Stimulated activated naive CD8-positive, alpha-beta T cell treated with anti-CD3 and anti-CD28 coated beads, Interleukin-15, Interleukin-2, amounts not matched to agents 100 ng/mL and 50 ng/mL, for 24 hours (primary cell): Measurements from ENCODE around the gene FADS3.

Source experiments
- H3K27ac Mint-ChIP-seq: one replicate; pipeline ENCODE4 v1.8.0; 2021; ENCODE audit warnings: mild to moderate bottlenecking, mixed read lengths
- H3K27me3 Mint-ChIP-seq: one replicate; pipeline ENCODE4 v1.8.0; 2021; ENCODE audit warnings: mixed read lengths
- H3K36me3 Mint-ChIP-seq: one replicate; pipeline ENCODE4 v1.8.0; 2021; ENCODE audit warnings: low read depth, mixed read lengths
- H3K4me1 Mint-ChIP-seq: one replicate; pipeline ENCODE4 v1.8.0; 2021; ENCODE audit warnings: low read depth, mixed read lengths
- H3K4me3 Mint-ChIP-seq: one replicate; pipeline ENCODE4 v1.8.0; 2021; ENCODE audit warnings: mild to moderate bottlenecking, mixed read lengths
- H3K9me3 Mint-ChIP-seq: one replicate; pipeline ENCODE4 v1.8.0; 2021; ENCODE audit warnings: mixed read lengths

Gene FADS3

DNA sequence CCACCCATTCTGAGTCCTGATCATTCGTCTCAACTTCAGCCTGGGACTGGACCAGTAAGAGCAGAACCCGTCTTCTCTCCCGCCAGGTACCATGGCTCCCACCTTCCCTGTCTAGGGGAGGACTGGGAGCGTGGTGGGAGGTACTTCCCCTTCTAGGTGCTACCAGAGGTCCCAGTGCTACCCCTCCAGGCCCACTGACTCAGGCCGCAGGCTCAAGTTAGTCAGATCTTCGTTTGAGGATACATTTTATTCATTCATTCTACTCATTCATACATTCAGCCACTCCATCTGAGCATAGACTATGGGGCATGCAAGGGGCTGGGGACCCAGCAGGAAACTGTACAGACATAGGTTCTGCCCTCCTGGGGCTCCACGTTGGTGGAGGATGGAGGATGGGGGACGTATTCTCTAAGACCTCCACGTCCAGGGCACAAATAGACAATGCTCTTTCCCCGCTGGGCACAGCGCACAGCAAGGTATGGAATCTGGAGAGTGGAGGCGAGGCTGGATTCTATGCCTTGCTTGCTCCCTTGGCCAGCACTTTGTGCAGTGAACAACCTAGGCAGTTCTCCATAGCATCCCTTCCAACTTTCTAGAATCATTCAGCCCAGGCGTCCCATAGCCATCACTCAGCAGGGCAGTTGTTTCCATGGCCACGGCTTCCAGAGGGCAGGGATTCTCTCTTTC, 27.0 kb upstream of the FADS3 start:
- Mint-ChIP-seq H3K4me1 (peaks cover 9% of the 10 kb centered on the region), H3K4me3 (peak overlapping the region; percentile 72), H3K27me3 (peaks cover 51% of the 10 kb centered on the region), H3K9me3 (no peaks in the 10 kb centered on the region), H3K27ac (no peak overlapping the region), H3K36me3 (no peaks in the 10 kb centered on the region)

DNA sequence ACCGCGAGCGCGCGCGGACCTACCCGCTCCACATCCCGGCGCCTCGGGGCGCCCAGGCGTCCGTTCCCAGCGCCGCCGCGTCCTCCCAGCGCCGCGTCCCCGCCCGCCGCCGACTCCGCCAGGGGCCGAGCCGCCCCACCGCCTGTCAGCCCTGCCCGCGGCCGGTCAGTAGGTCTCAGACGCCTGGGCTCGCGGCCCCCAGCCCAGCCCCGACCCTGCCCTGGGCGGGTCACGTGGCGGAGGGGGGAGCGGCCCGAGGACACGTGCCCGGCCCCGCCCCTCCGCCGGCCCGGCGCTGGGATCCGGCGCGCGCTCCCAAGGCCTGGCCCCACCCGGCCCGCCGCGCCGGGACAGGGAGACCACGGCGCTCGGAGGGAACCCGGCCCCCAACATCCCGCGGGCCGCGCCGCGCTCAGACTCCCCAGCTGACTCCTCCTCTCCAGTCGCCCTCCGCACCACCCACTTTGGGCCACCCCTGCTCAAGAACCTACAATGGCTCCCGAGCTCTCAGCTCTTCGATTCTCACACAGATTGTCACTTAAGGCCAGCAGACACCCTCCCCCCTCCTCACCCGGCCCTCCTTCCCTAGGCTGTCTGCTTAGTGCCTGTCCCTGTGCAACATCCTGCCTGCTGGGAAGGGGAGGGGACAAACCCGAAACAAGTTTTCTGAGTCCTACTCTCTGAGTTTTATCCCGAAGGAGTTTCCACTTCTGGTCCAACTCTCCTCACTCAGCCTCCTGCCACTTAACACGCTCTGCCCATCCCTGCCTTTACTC, 26.2 kb upstream of the FADS3 start, which contains the start of gene RAB3IL1:
Gene RAB3IL1, minus strand, starts transcription at position 233 of the 776 bp plus-strand sequence. Its CDS starts 199 bp downstream, at position 34.
- Mint-ChIP-seq H3K27ac (no peak within 1 kb of the TSS), H3K36me3 (no peaks in the 10 kb centered on the region), H3K4me1 (peaks cover 9% of the 10 kb centered on the region), H3K27me3 (peaks cover 51% of the 10 kb centered on the region), H3K4me3 (peak within 1 kb of the TSS; percentile 72), H3K9me3 (no peaks in the 10 kb centered on the region)

- no peak overlapping the region for H3K4me3 Mint-ChIP-seq
- peaks cover 9% of the 10 kb centered on the region for H3K4me1 Mint-ChIP-seq
- no peaks in the 10 kb centered on the region for H3K36me3 Mint-ChIP-seq
- peaks cover 51% of the 10 kb centered on the region for H3K27me3 Mint-ChIP-seq
- H3K27ac Mint-ChIP-seq: no peak overlapping the region
- no peaks in the 10 kb centered on the region for H3K9me3 Mint-ChIP-seq
Observed at GRCh38 chr11:61916737-61917333, 25.5 kb upstream of the FADS3 start.

GRCh38 chr11:61914471-61915171, 23.3 kb upstream of the FADS3 start:
- no peak overlapping the region for H3K4me3 Mint-ChIP-seq
- no peaks in the 10 kb centered on the region for H3K9me3 Mint-ChIP-seq
- H3K4me1 Mint-ChIP-seq: peaks cover 9% of the 10 kb centered on the region
- no peak overlapping the region for H3K27ac Mint-ChIP-seq
- H3K27me3 Mint-ChIP-seq: peaks cover 39% of the 10 kb centered on the region
- H3K36me3 Mint-ChIP-seq: no peaks in the 10 kb centered on the region

DNA sequence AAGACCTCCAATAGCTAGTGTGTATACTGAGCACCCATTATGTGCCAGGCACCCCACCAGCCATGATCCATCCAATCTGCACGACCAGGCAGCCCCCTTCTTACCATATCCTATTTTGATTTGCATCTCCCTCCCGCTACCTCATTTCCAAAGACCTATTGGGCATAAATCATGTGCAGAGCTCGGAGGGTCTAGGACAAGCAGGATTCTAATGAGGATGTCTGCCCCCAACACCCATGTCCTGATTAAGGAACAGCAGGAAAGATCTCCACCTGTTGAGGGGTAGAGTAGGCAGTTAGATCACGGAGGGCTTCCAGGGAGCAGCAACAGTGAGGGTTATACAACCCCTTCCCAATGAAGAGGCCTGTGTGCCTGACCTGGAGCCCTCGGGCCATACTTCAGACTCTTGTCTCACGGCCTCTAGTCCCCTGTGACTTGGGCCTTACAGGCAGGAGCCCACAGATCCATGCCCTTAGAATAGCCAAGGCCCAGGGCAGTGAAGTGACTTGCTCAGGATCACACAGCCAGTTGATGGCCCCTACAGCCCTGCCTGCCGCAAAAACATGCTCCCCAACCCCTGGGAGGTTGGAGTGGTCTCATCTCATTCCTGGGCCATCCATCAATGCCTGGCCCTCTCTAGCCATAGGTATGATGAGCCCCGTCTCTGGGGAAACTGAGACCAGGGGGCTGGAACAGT, 22.5 kb upstream of the FADS3 start:
- Mint-ChIP-seq H3K9me3 (no peaks in the 10 kb centered on the region), H3K27ac (no peak overlapping the region), H3K36me3 (no peaks in the 10 kb centered on the region), H3K27me3 (peaks cover 33% of the 10 kb centered on the region), H3K4me1 (peaks cover 9% of the 10 kb centered on the region), H3K4me3 (no peak overlapping the region)

DNA sequence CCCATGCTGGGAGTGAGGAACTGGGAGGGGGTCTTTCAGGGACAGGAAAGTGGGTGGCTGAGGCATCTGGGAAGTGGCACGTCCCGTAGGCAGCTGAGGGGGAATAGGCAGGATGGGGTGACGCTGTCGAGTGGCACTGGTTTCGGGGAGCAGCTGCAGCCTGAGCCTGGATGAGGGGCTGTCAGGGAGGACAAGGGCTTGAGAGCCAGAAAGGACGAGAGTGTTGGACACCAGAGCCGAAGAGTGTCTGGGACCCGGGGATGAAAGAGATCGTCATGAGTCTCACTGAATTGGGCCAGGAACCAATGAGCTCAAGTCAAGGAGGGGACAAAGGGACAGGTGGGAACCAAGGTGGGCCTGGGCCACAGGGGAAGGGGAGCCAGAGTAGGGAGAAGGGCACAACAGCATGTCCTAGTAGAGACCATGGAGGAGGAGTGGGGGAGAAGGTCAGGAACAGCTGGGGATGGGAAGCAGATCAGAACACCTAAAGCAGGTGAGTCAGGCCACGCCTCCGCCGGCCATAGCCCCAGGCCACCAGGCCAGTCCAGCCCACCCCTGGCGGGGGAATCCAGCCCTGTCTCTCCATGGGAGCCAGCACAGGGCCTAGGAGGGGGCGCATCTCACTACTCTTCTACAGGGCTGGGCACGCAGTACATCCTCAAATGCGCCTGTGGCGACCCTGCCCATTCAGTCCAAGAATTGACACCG, 21.8 kb upstream of the FADS3 start:
- no peaks in the 10 kb centered on the region for H3K9me3 Mint-ChIP-seq
- H3K4me3 Mint-ChIP-seq: no peak overlapping the region
- no peaks in the 10 kb centered on the region for H3K36me3 Mint-ChIP-seq
- no peak overlapping the region for H3K27ac Mint-ChIP-seq
- H3K4me1 Mint-ChIP-seq: peaks cover 6% of the 10 kb centered on the region
- H3K27me3 Mint-ChIP-seq: peaks cover 26% of the 10 kb centered on the region

GRCh38 chr11:61912530-61912898, 21.2 kb upstream of the FADS3 start:
- Mint-ChIP-seq H3K36me3 (no peaks in the 10 kb centered on the region), H3K27ac (no peak overlapping the region), H3K4me1 (no peaks in the 10 kb centered on the region), H3K27me3 (peaks cover 19% of the 10 kb centered on the region), H3K4me3 (no peak overlapping the region), H3K9me3 (no peaks in the 10 kb centered on the region)

DNA sequence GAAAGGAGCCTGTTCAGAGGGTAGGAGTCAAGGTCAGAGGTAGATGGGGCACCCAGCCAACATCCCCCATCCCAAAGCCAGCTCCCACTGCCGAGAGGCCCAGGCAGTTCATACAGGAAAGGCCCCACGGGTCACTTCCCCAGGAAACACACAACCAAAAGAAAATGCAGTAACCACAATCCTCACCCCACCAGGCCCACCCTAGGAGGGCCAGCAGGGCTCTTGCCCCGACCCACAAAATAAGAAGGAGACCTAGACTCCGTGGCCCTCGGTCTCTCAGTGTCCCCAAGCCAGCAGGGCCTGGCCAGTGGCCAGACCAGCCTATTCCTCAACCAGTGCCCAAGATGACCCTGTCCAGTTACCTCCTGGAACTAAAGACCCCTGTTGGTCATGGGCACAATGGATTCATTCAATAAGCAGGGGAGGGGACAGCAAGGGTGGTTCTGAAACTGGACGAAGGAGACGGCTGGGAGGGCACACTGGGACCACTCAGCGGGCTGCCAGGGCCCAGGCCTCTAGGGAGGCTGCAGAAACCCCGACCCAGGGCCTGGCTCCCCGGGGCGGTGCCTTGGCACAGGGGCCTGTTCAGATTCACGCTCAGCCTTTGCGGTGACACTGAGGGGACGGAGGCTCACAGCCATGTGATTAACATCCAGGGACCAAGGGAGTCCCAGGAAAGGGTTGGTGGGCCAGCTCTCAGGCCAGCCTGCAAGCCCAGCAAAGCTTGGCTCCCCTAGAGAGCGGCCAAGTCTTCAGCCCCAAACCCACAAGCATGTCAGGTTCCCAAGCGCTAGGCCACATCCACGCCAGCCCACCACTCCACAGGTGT, 20.6 kb upstream of the FADS3 start:
- H3K27me3 Mint-ChIP-seq: peaks cover 19% of the 10 kb centered on the region
- no peak overlapping the region for H3K27ac Mint-ChIP-seq
- H3K4me1 Mint-ChIP-seq: no peaks in the 10 kb centered on the region
- H3K4me3 Mint-ChIP-seq: no peak overlapping the region
- H3K9me3 Mint-ChIP-seq: no peaks in the 10 kb centered on the region
- no peaks in the 10 kb centered on the region for H3K36me3 Mint-ChIP-seq

GRCh38 chr11:61911128-61911700, 19.9 kb upstream of the FADS3 start:
- H3K27ac Mint-ChIP-seq: no peak overlapping the region
- no peaks in the 10 kb centered on the region for H3K36me3 Mint-ChIP-seq
- H3K4me3 Mint-ChIP-seq: no peak overlapping the region
- H3K27me3 Mint-ChIP-seq: peaks cover 14% of the 10 kb centered on the region
- no peaks in the 10 kb centered on the region for H3K4me1 Mint-ChIP-seq
- H3K9me3 Mint-ChIP-seq: no peaks in the 10 kb centered on the region

GRCh38 chr11:61910187-61911127, 19.1 kb upstream of the FADS3 start:
- H3K27ac Mint-ChIP-seq: no peak overlapping the region
- no peaks in the 10 kb centered on the region for H3K4me1 Mint-ChIP-seq
- H3K9me3 Mint-ChIP-seq: no peaks in the 10 kb centered on the region
- H3K36me3 Mint-ChIP-seq: no peaks in the 10 kb centered on the region
- H3K27me3 Mint-ChIP-seq: peaks cover 10% of the 10 kb centered on the region
- H3K4me3 Mint-ChIP-seq: no peak overlapping the region

- no peaks in the 10 kb centered on the region for H3K4me1 Mint-ChIP-seq
Observed at GRCh38 chr11:61908730-61909316, 17.5 kb upstream of the FADS3 start.

More at GRCh38 chr11:61908730-61909316, 17.5 kb upstream of the FADS3 start:
- H3K27ac Mint-ChIP-seq: no peak overlapping the region
- no peaks in the 10 kb centered on the region for H3K36me3 Mint-ChIP-seq
- H3K4me3 Mint-ChIP-seq: no peak overlapping the region
- H3K9me3 Mint-ChIP-seq: no peaks in the 10 kb centered on the region
- no peaks in the 10 kb centered on the region for H3K27me3 Mint-ChIP-seq
